ENCODE data around the gene ZNF536. TPM values are rescaled to one million over a fixed set of nuclear protein-coding genes. Genes with fewer than 3 reads are reported as not detected.

ZNF536 gene
- total RNA-seq, 4 donors from 2014 or later: 4.3 to 7.6 (median 5.5) TPM

- ATAC-seq: no peak
- H3K4me1 ChIP-seq: no peaks in the 10 kb centered on the region
- peaks cover 18% of the 10 kb centered on the region for H3K27me3 ChIP-seq
- 83 to 100% methylated on average over 1 of the region's 6 CpGs for WGBS, 2 donors (ENCODE audit: low coverage in 1 of 2)
- H3K9me3 ChIP-seq: no peaks in the 10 kb centered on the region
- no peak for TF ChIP-seq EP300 (IDR thresholded peaks at IDR 0.05)
- TF ChIP-seq, protein P1, sequence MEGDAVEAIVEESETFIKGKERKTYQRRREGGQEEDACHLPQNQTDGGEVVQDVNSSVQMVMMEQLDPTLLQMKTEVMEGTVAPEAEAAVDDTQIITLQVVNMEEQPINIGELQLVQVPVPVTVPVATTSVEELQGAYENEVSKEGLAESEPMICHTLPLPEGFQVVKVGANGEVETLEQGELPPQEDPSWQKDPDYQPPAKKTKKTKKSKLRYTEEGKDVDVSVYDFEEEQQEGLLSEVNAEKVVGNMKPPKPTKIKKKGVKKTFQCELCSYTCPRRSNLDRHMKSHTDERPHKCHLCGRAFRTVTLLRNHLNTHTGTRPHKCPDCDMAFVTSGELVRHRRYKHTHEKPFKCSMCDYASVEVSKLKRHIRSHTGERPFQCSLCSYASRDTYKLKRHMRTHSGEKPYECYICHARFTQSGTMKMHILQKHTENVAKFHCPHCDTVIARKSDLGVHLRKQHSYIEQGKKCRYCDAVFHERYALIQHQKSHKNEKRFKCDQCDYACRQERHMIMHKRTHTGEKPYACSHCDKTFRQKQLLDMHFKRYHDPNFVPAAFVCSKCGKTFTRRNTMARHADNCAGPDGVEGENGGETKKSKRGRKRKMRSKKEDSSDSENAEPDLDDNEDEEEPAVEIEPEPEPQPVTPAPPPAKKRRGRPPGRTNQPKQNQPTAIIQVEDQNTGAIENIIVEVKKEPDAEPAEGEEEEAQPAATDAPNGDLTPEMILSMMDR (IDR thresholded peaks at IDR 0.05): no peak
- TF ChIP-seq POLR2AphosphoS5 (IDR thresholded peaks at IDR 0.05): no peak
- no peak for TF ChIP-seq POLR2A (IDR thresholded peaks at IDR 0.05)
- no peak overlapping the region for H3K27ac ChIP-seq
- no peak overlapping the region for H3K4me3 ChIP-seq
- no peaks in the 10 kb centered on the region for H3K36me3 ChIP-seq
Measured at GRCh38 chr19:30430206-30430734, 58.1 kb downstream of the ZNF536 start.

GRCh38 chr19:30431591-30431990 is 59.4 kb downstream of the ZNF536 start:
- Histone ChIP-seq H3K4me3 (no peak overlapping the region), H3K27me3 (peaks cover 9% of the 10 kb centered on the region), H3K27ac (no peak overlapping the region), H3K4me1 (no peaks in the 10 kb centered on the region), H3K36me3 (no peaks in the 10 kb centered on the region), H3K9me3 (no peaks in the 10 kb centered on the region)
- WGBS, 2 donors (ENCODE audit: low coverage in 1 of 2): 0 to 24% methylated on average over 1 to 7 of the region's 8 CpGs
- ATAC-seq: no peak
- TF ChIP-seq POLR2AphosphoS5 (IDR thresholded peaks at IDR 0.05): no peak
- no peak for TF ChIP-seq POLR2A (IDR thresholded peaks at IDR 0.05)
- TF ChIP-seq EP300 (IDR thresholded peaks at IDR 0.05): no peak
- TF ChIP-seq, protein P1 (IDR thresholded peaks at IDR 0.05): no peak

DNA sequence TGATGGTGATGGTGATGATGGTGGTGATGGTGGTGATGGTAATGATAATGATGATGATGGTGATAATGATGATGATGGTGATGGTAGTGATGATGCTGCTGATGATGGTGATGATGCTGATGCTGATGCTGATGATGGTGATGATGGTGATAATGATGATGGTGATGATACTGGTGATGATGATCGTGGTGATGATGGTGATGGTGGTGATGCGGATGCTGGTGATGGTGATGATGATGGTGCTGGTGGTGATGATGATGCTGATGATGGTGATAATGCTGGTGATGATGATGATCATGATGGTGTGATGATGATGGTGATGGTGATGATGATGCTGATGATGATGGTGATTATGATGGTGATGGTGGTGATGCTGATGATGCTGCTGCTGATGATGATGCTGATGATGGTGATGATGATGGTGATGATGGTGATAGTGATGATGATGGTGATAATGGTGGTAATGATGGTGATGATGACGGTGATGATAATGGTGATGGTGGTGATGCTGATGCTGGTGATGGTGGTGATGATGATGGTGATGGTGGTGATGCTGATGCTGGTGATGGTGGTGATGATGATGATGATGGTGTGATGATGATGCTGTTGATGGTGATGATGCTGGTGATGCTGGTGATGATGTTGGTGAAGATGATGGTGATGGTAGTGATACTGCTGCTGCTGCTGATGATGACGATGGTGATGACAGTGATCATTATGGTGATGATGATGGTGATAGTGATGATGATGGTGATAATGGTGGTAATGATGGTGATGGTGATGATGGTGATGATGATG is 62.8 kb downstream of the ZNF536 start:
- Histone ChIP-seq H3K4me3 (no peak overlapping the region), H3K36me3 (no peaks in the 10 kb centered on the region), H3K4me1 (no peaks in the 10 kb centered on the region), H3K27ac (no peak overlapping the region), H3K9me3 (no peaks in the 10 kb centered on the region), H3K27me3 (peaks cover 19% of the 10 kb centered on the region)
- TF ChIP-seq, protein P1 (IDR thresholded peaks at IDR 0.05): no peak
- TF ChIP-seq EP300 (IDR thresholded peaks at IDR 0.05) (no peak), POLR2A (IDR thresholded peaks at IDR 0.05) (no peak), POLR2AphosphoS5 (IDR thresholded peaks at IDR 0.05) (no peak)
- ATAC-seq: no peak
- WGBS, 2 donors (ENCODE audit: low coverage in 1 of 2): 93 to 96% methylated on average over 4 of the region's 4 CpGs

DNA sequence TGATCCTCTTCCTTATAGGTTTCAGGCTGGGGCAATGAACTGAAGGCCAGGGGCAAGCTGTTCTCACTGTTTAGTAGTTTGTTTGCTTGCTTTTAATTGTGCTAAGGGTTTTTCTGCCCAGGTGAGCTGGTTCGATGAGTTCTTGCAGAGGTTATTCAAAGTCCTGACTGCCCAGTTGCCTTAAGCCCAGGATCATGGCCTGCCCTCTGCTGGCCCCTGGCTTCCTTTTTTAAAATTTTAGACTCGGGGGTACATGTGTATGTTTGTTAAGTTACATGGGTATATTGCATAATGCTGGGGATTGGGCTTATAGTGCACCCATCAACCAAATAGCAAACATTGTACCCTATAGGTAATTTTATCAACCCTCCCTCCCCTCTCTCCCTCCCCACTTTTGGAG is 65.7 kb downstream of the ZNF536 start:
- TF ChIP-seq EP300 (IDR thresholded peaks at IDR 0.05): no peak
- TF ChIP-seq POLR2A (IDR thresholded peaks at IDR 0.05): no peak
- TF ChIP-seq, protein P1 (IDR thresholded peaks at IDR 0.05): no peak
- no peak for TF ChIP-seq POLR2AphosphoS5 (IDR thresholded peaks at IDR 0.05)
- H3K36me3 ChIP-seq: no peaks in the 10 kb centered on the region
- no peaks in the 10 kb centered on the region for H3K9me3 ChIP-seq
- H3K4me3 ChIP-seq: no peak overlapping the region
- peaks cover 23% of the 10 kb centered on the region for H3K27me3 ChIP-seq
- H3K4me1 ChIP-seq: no peaks in the 10 kb centered on the region
- H3K27ac ChIP-seq: no peak overlapping the region
- no peak for ATAC-seq
- 56% methylated on average over 2 of the region's 2 CpGs; no CpG with 5 or more reads in 1 of the 2 donors for WGBS, 2 donors (ENCODE audit: low coverage in 1 of 2)

- H3K27me3 ChIP-seq: peaks cover 34% of the 10 kb centered on the region
- no peaks in the 10 kb centered on the region for H3K36me3 ChIP-seq
- no peaks in the 10 kb centered on the region for H3K9me3 ChIP-seq
- no peak overlapping the region for H3K27ac ChIP-seq
- TF ChIP-seq, protein P1 (IDR thresholded peaks at IDR 0.05): no peak
- TF ChIP-seq POLR2AphosphoS5 (IDR thresholded peaks at IDR 0.05): no peak
- TF ChIP-seq POLR2A (IDR thresholded peaks at IDR 0.05): no peak
- TF ChIP-seq EP300 (IDR thresholded peaks at IDR 0.05): no peak
- ATAC-seq: no peak
- H3K4me1 ChIP-seq: no peaks in the 10 kb centered on the region
- WGBS, 2 donors (ENCODE audit: low coverage in 1 of 2): 11% methylated on average over 10 of the region's 12 CpGs; no CpG with 5 or more reads in 1 of the 2 donors
- no peak overlapping the region for H3K4me3 ChIP-seq
Measured at GRCh38 chr19:30439310-30439709, 67.1 kb downstream of the ZNF536 start.
